ENCODE data around the gene DSCAML1. TPM values are rescaled to one million over a fixed set of nuclear protein-coding genes. Genes with fewer than 3 reads are reported as not detected.

Gene DSCAML1
- total RNA-seq, 2 experiments from 2014 or later = 0.13 to 0.29 TPM

GRCh38 chr11:117454564-117454917, 342.5 kb downstream of the DSCAML1 start:
- no peak overlapping the region for H3K27ac Mint-ChIP-seq
- peaks cover 2% of the 10 kb centered on the region for H3K27me3 Mint-ChIP-seq
- no peak for TF ChIP-seq CTCF (IDR thresholded peaks at IDR 0.05)
- no peaks in the 10 kb centered on the region for H3K36me3 Mint-ChIP-seq (ENCODE audit: low read depth)
- no peak overlapping the region for H3K4me3 Mint-ChIP-seq
- peaks cover 11% of the 10 kb centered on the region for H3K9me3 Mint-ChIP-seq
- H3K4me1 Mint-ChIP-seq (ENCODE audit: low read depth) = peaks cover 10% of the 10 kb centered on the region
- CTCF ChIA-PET = interaction anchor here (2.5 kb wide), 1 partner anchor 29 kb away, joined by 15 read pairs; no protein-coding TSS in a partner anchor
- ATAC-seq (no peak), DNase-seq (no peak)
- POLR2A ChIA-PET = no interaction called here
- intact Hi-C loops (cut with micrococcal nuclease) = no loop called here

DNA sequence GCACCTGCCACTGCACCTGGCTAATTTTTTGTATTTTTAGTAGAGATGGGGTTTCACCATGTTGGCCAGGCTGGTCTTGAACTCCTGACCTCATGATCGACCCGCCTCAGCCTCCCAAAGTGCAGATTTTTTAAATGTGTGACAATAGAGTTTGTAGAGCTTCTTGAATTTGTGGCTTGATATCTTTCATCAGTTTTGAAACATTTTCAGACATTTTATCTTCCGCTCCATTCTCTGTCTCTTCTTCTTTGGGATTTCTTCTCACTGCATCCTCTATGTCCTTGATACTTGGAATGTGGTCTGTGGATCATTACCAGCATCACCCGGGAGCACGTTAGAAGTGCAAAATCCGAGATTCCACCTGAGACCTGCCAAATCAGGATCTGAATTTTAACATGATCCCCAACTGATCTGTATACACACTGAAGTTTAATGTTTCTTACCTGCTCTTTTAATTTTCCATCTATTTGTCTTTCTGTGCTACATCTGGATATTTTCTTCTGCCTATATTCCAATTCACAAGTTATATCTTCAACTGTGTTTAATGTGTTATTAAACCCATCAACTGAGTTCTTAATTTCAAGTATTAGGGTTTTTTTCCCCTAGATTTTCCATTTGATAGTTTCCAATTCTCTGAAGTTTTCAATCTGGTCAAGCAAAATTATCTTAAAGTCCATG, 343.0 kb downstream of the DSCAML1 start:
- ChIA-PET POLR2A (no interaction called here), CTCF (interaction anchor here (2.5 kb wide), 1 partner anchor 28 kb away, joined by 15 read pairs; no protein-coding TSS in a partner anchor)
- peaks cover 10% of the 10 kb centered on the region for H3K4me1 Mint-ChIP-seq (ENCODE audit: low read depth)
- no peaks in the 10 kb centered on the region for H3K36me3 Mint-ChIP-seq (ENCODE audit: low read depth)
- ATAC-seq = no peak
- no peak overlapping the region for H3K27ac Mint-ChIP-seq
- intact Hi-C loops (cut with micrococcal nuclease) = no loop called here
- TF ChIP-seq CTCF (IDR thresholded peaks at IDR 0.05) = no peak
- peaks cover 2% of the 10 kb centered on the region for H3K27me3 Mint-ChIP-seq
- H3K9me3 Mint-ChIP-seq = peaks cover 11% of the 10 kb centered on the region
- no peak for DNase-seq
- H3K4me3 Mint-ChIP-seq = no peak overlapping the region

- ATAC-seq (no peak), DNase-seq (no peak)
- CTCF ChIA-PET = interaction anchor here (1.3 kb wide), 2 partner anchors 23 to 172 kb away, joined by 3 to 6 read pairs; no protein-coding TSS in a partner anchor
- intact Hi-C loops (cut with micrococcal nuclease) = no loop called here
- Mint-ChIP-seq H3K4me3 (no peak overlapping the region), H3K4me1 (ENCODE audit: low read depth) (no peaks in the 10 kb centered on the region), H3K9me3 (peaks cover 6% of the 10 kb centered on the region), H3K36me3 (ENCODE audit: low read depth) (no peaks in the 10 kb centered on the region), H3K27me3 (no peaks in the 10 kb centered on the region), H3K27ac (no peak overlapping the region)
- no peak for TF ChIP-seq CTCF (IDR thresholded peaks at IDR 0.05)
- POLR2A ChIA-PET = no interaction called here
Observed at GRCh38 chr11:117449111-117449693, 347.8 kb downstream of the DSCAML1 start.

- POLR2A ChIA-PET = no interaction called here
Observed at GRCh38 chr11:117444711-117445658, 352.0 kb downstream of the DSCAML1 start.

More at GRCh38 chr11:117444711-117445658, 352.0 kb downstream of the DSCAML1 start:
- CTCF ChIA-PET = interaction anchor here (1.7 to 3.6 kb wide), 2 partner anchors 19 to 177 kb away, joined by 5 to 25 read pairs; no protein-coding TSS in a partner anchor
- no peak for TF ChIP-seq CTCF (IDR thresholded peaks at IDR 0.05)
- Mint-ChIP-seq H3K27ac (no peak overlapping the region), H3K27me3 (peaks cover 5% of the 10 kb centered on the region), H3K36me3 (ENCODE audit: low read depth) (no peaks in the 10 kb centered on the region), H3K9me3 (no peaks in the 10 kb centered on the region), H3K4me3 (no peak overlapping the region), H3K4me1 (ENCODE audit: low read depth) (no peaks in the 10 kb centered on the region)
- DNase-seq (no peak), ATAC-seq (no peak)
- intact Hi-C loops (cut with micrococcal nuclease) = no loop called here
